Gastrocnemius medialis (tissue), 4 donors: Measurements from ENCODE around the gene CENPH. TPM values are rescaled to one million over a fixed set of nuclear protein-coding genes. Genes with fewer than 3 reads are reported as not detected.

Source experiments
- ATAC-seq, 2 donors: fragments of 150-250 bp; one replicate each; pipeline ENCODE4 v1.9.1; 2016
- DNase-seq, 2 donors: peaks; one replicate each; pipeline ENCODE4 v3.0.0-alpha.2; 2019
- H3K27ac ChIP-seq, 4 donors: fragments of 200-600 bp; sonication (generic); 1 replicate in 1 of 4; 2 replicates in 3 of 4; pipeline ENCODE4 v1.5.1; 2016 to 2018; ENCODE audit warnings: mild to moderate bottlenecking in 2 of 4, moderate library complexity in 1 of 4
- H3K27me3 ChIP-seq, 3 donors: fragments of 200-600 bp; sonication (generic) in 2 of 3; 1 replicate in 1 of 3; 2 replicates in 2 of 3; pipeline versions ENCODE4 v1.5.1 to v1.6.0; 2016 to 2019; ENCODE audit warnings: mild to moderate bottlenecking in 1 of 3, moderate library complexity in 1 of 3
- H3K36me3 ChIP-seq, 2 donors: fragments of 200-600 bp; sonication (generic) in 1 of 2; one replicate each; pipeline ENCODE4 v1.5.1; 2017 to 2018
- H3K4me1 ChIP-seq, 2 donors: fragments of 200-600 bp; sonication (generic) in 1 of 2; one replicate each; pipeline ENCODE4 v1.5.1; 2016 to 2017; ENCODE audit warnings: mild to moderate bottlenecking in 2 of 2
- H3K4me3 ChIP-seq, 4 donors: fragments of 200-600 bp; sonication (generic) in 3 of 4; 1 replicate in 1 of 4; 2 replicates in 3 of 4; pipeline ENCODE4 v1.5.1; 2016 to 2019; ENCODE audit warnings: mild to moderate bottlenecking in 2 of 4
- H3K9me3 ChIP-seq, 3 donors: fragments of 200-600 bp; sonication (generic) in 2 of 3; 1 replicate in 1 of 3; 2 replicates in 2 of 3; pipeline ENCODE4 v1.5.1; 2016 to 2019
- CTCF ChIP-seq, 5 experiments: fragments of 450-650 bp in 3 of 5; fragments of 200-600 bp in 2 of 5; sonication (generic) in 2 of 5; IDR thresholded peaks in 4 of 5; conservative IDR thresholded peaks in 1 of 5; 1 replicate in 4 of 5; 2 replicates in 1 of 5; pipeline ENCODE4 v1.5.1; 2016 to 2019; ENCODE audit warnings: antibody characterized with exemption in 5 of 5, mild to moderate bottlenecking in 3 of 5, moderate library complexity in 3 of 5
- POLR2A ChIP-seq, 2 donors: fragments of 450-650 bp; IDR thresholded peaks; one replicate each; pipeline ENCODE4 v1.6.1; 2017; ENCODE audit warnings: antibody characterized with exemption in 2 of 2, mild to moderate bottlenecking in 2 of 2, moderate library complexity in 2 of 2
- in situ Hi-C, 4 donors: fragments of 200-750 bp; cut with MboI; loops; one replicate each; pipeline versions ENCODE4 v1.15.0 to v1.8.0; 2017; ENCODE audit warnings: low sequenced_read_pairs in 4 of 4
- intact Hi-C: fragments of 100-400 bp; cut with DNase I; formaldehyde crosslinking; loops from one replicate; pipeline ENCODE4 v1.15.1; 2023; ENCODE audit warnings: low total_unique reads
- total RNA-seq, 4 donors: library from RNA; depleted of rRNA; stranded (reverse); fragments of >200 nt; gene quantifications; one replicate each; pipeline versions ENCODE4 v1.1.0 to v1.2.3, GENCODE V29; 2016

The CENPH gene
- total RNA-seq, 4 donors from 2014 or later = 0.87 to 4.9 (median 1.8) TPM

GRCh38 chr5:69152731-69153130 lies 36.7 kb upstream of the CENPH start:
- no peak overlapping the region for H3K27ac ChIP-seq
- no peaks in the 10 kb centered on the region for H3K4me1 ChIP-seq
- intact Hi-C loops (no loop called here), in situ Hi-C loops (no loop called here)
- no peaks in the 10 kb centered on the region for H3K27me3 ChIP-seq
- H3K36me3 ChIP-seq = no peaks in the 10 kb centered on the region
- no peak overlapping the region for H3K4me3 ChIP-seq
- DNase-seq (no peak), ATAC-seq (no peak)
- TF ChIP-seq POLR2A (IDR thresholded peaks at IDR 0.05) = no peak
- TF ChIP-seq CTCF (IDR thresholded peaks at IDR 0.05 in 4 of 5, conservative IDR thresholded peaks at IDR 0.05 in 1 of 5) = no peak
- H3K9me3 ChIP-seq = no peaks in the 10 kb centered on the region

GRCh38 chr5:69156456-69156855 lies 32.9 kb upstream of the CENPH start:
- no peak overlapping the region for H3K27ac ChIP-seq
- no peaks in the 10 kb centered on the region for H3K36me3 ChIP-seq
- H3K9me3 ChIP-seq = no peaks in the 10 kb centered on the region
- no peak for TF ChIP-seq CTCF (IDR thresholded peaks at IDR 0.05 in 4 of 5, conservative IDR thresholded peaks at IDR 0.05 in 1 of 5)
- no peak for TF ChIP-seq POLR2A (IDR thresholded peaks at IDR 0.05)
- in situ Hi-C loops (no loop called here), intact Hi-C loops (no loop called here)
- H3K27me3 ChIP-seq = no peaks in the 10 kb centered on the region
- DNase-seq (no peak), ATAC-seq (no peak)
- H3K4me3 ChIP-seq = no peak overlapping the region
- no peaks in the 10 kb centered on the region for H3K4me1 ChIP-seq

GRCh38 chr5:69158039-69158438 lies 31.3 kb upstream of the CENPH start:
- no peak for TF ChIP-seq POLR2A (IDR thresholded peaks at IDR 0.05)
- TF ChIP-seq CTCF (IDR thresholded peaks at IDR 0.05 in 4 of 5, conservative IDR thresholded peaks at IDR 0.05 in 1 of 5) = no peak
- in situ Hi-C loops (no loop called here), intact Hi-C loops (no loop called here)
- Histone ChIP-seq H3K4me3 (no peak overlapping the region), H3K27me3 (no peaks in the 10 kb centered on the region), H3K27ac (no peak overlapping the region), H3K36me3 (no peaks in the 10 kb centered on the region), H3K9me3 (no peaks in the 10 kb centered on the region), H3K4me1 (no peaks in the 10 kb centered on the region)
- ATAC-seq = no peak
- DNase-seq = no peak

GRCh38 chr5:69160651-69161050 lies 28.7 kb upstream of the CENPH start:
- intact Hi-C loops = no loop called here
- TF ChIP-seq CTCF (IDR thresholded peaks at IDR 0.05 in 4 of 5, conservative IDR thresholded peaks at IDR 0.05 in 1 of 5) = no peak
- no peak for TF ChIP-seq POLR2A (IDR thresholded peaks at IDR 0.05)
- Histone ChIP-seq H3K4me1 (no peaks in the 10 kb centered on the region), H3K27ac (no peak overlapping the region), H3K4me3 (no peak overlapping the region), H3K9me3 (no peaks in the 10 kb centered on the region), H3K27me3 (no peaks in the 10 kb centered on the region), H3K36me3 (no peaks in the 10 kb centered on the region)
- in situ Hi-C loops = loop anchor here in 2 of 4 donors (10.0 kb wide), 1 partner anchor 66 kb away; the partner anchor contains the start of gene SLC30A5 (in 2 of the 2)
- DNase-seq = no peak
- no peak for ATAC-seq
